Spleen (tissue), 7 donors: ENCODE results near the gene ATP8A2.

Source experiments
- POLR2A ChIP-seq, 3 donors: fragments of 450-650 bp; IDR thresholded peaks; one replicate each; pipeline ENCODE4 v1.5.1; 2017; ENCODE audit warnings: antibody characterized with exemption in 3 of 3, mild to moderate bottlenecking in 1 of 3
- POLR2AphosphoS5 ChIP-seq, 3 donors: sonication (generic); formaldehyde crosslinking; IDR thresholded peaks; one replicate each; pipeline ENCODE4 v1.5.1; 2017; ENCODE audit warnings: antibody characterized with exemption in 3 of 3
- TF ChIP-seq, protein P1 (sequence below), 11 experiments: fragments of 200-600 bp in 7 of 11; fragments of 450-650 bp in 4 of 11; sonication (generic) in 4 of 11; IDR thresholded peaks in 8 of 11; conservative IDR thresholded peaks in 3 of 11; 1 replicate in 7 of 11; 2 replicates in 4 of 11; pipeline versions ENCODE4 v1.4.0 to v1.8.0; 2016 to 2021; ENCODE audit warnings: antibody characterized with exemption in 11 of 11, inconsistent platforms in 4 of 11, mild to moderate bottlenecking in 1 of 11
- donor health status: DM: no; HTN: no; CAD: no; lungs with moderate emphysema.
- donor health status: DM: no; HTN: no; CAD: no.
- donor health status: DM: no; HTN: no; CAD: no.

DNA sequence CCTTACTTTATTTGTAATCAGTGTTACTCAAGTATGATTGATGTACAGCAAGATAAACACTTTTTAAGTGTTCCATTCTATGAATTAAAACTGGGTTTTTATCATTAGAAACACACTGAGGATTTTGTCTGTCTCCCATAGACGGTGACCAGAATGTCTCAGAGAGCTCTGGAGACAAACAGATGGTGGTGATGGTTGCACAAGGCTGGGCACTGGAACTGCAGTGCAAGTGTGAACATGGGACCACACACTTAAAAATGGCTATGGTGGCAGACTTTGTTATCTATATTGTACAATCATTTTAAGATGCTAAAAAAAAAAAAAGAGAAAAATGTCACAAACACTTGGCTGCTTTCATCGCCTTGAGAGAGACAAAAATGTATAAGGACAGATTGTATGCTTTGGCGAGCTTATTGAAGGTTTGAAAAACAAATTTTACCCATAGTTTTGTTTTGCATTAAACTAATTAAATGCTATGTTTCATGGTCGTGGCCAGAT lies 407.1 kb downstream of the ATP8A2 start:
- TF ChIP-seq, protein P1, sequence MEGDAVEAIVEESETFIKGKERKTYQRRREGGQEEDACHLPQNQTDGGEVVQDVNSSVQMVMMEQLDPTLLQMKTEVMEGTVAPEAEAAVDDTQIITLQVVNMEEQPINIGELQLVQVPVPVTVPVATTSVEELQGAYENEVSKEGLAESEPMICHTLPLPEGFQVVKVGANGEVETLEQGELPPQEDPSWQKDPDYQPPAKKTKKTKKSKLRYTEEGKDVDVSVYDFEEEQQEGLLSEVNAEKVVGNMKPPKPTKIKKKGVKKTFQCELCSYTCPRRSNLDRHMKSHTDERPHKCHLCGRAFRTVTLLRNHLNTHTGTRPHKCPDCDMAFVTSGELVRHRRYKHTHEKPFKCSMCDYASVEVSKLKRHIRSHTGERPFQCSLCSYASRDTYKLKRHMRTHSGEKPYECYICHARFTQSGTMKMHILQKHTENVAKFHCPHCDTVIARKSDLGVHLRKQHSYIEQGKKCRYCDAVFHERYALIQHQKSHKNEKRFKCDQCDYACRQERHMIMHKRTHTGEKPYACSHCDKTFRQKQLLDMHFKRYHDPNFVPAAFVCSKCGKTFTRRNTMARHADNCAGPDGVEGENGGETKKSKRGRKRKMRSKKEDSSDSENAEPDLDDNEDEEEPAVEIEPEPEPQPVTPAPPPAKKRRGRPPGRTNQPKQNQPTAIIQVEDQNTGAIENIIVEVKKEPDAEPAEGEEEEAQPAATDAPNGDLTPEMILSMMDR (IDR thresholded peaks at IDR 0.05 in 8 of 11, conservative IDR thresholded peaks at IDR 0.05 in 3 of 11): no peak
- TF ChIP-seq POLR2A (IDR thresholded peaks at IDR 0.05) (no peak), POLR2AphosphoS5 (IDR thresholded peaks at IDR 0.05) (no peak)
